Stimulated activated CD4-positive, alpha-beta T cell treated with anti-CD3 and anti-CD28 coated beads, Interleukin-12 subunit alpha, Interleukin-12 subunit beta, amount 100 ng/mL, for 24 hours (primary cell): Measurements from ENCODE around the gene DLX2.
"Not testable (repeated sequence)": the region's sequence is repeated elsewhere in the genome, so short reads cannot be mapped to it uniquely, and the experiment has no call there.

Source experiments
- DNase-seq, 2 experiments: peaks; one replicate each; pipeline ENCODE4 v3.0.0-alpha.2; 2020; ENCODE audit warnings: low read depth in 2 of 2

Gene DLX2

GRCh38 chr2:172083628-172084394, 18.9 kb downstream of the DLX2 start:
- no peak for DNase-seq

GRCh38 chr2:172082944-172083627, 19.6 kb downstream of the DLX2 start:
- no peak for DNase-seq

- DNase-seq: no peak
Observed at GRCh38 chr2:172082105-172082943, 20.4 kb downstream of the DLX2 start.

- DNase-seq: no peak
Observed at GRCh38 chr2:172081221-172082022, 21.3 kb downstream of the DLX2 start.

GRCh38 chr2:172080641-172081220, 22.0 kb downstream of the DLX2 start:
- no peak for DNase-seq

- no peak for DNase-seq
Observed at GRCh38 chr2:172079838-172080640, 22.7 kb downstream of the DLX2 start.

- DNase-seq: no peak
Observed at GRCh38 chr2:172079416-172079815, 23.3 kb downstream of the DLX2 start.

GRCh38 chr2:172074254-172074653, 28.4 kb downstream of the DLX2 start:
- DNase-seq: no peak

- DNase-seq: no peak
Observed at GRCh38 chr2:172073518-172073917, 29.2 kb downstream of the DLX2 start.

- no peak for DNase-seq
Observed at GRCh38 chr2:172072706-172073105, 30.0 kb downstream of the DLX2 start.

- DNase-seq: no peak
Observed at GRCh38 chr2:172072303-172072702, 30.4 kb downstream of the DLX2 start.

GRCh38 chr2:172070936-172071335, 31.8 kb downstream of the DLX2 start:
- DNase-seq: no peak

- not testable (repeated sequence) for DNase-seq
Observed at GRCh38 chr2:172067905-172068304, 34.8 kb downstream of the DLX2 start.

GRCh38 chr2:172066394-172066886, 36.3 kb downstream of the DLX2 start:
- no peak for DNase-seq

- DNase-seq: no peak
Observed at GRCh38 chr2:172065111-172065510, 37.6 kb downstream of the DLX2 start.

- no peak for DNase-seq
Observed at GRCh38 chr2:172063446-172063845, 39.3 kb downstream of the DLX2 start.

- DNase-seq: no peak
Observed at GRCh38 chr2:172062402-172063004, 40.2 kb downstream of the DLX2 start.

GRCh38 chr2:172060118-172060517, 42.6 kb downstream of the DLX2 start:
- not testable (repeated sequence) for DNase-seq

- no peak for DNase-seq
Observed at GRCh38 chr2:172058660-172059059, 44.0 kb downstream of the DLX2 start.

- no peak for DNase-seq
Observed at GRCh38 chr2:172056293-172056692, 46.4 kb downstream of the DLX2 start.
